Liver (tissue), 9 donors: ENCODE results near the gene PALM3. TPM values are rescaled to one million over a fixed set of nuclear protein-coding genes. Genes with fewer than 3 reads are reported as not detected.

ENCODE experiments used
- DNase-seq: peaks from one replicate; pipeline ENCODE4 v3.0.0-alpha.2; 2017; ENCODE audit warnings: low spot score
- H3K27ac ChIP-seq, 2 donors: one replicate each; pipeline ENCODE4 v1.7.0; 2013; ENCODE audit warnings: inconsistent platforms in 2 of 2, low read length in 2 of 2, control low read depth in 1 of 2, low read depth in 1 of 2, mild to moderate bottlenecking in 1 of 2
- H3K27me3 ChIP-seq, 4 donors: one replicate each; pipeline versions ENCODE4 v1.6.1 to v1.7.0; 2013; ENCODE audit warnings: low read length in 3 of 4, inconsistent platforms in 1 of 4, mild to moderate bottlenecking in 1 of 4, moderate library complexity in 1 of 4; ENCODE audit not compliant: control insufficient read depth in 4 of 4, insufficient read depth in 4 of 4
- H3K36me3 ChIP-seq, 4 donors: one replicate each; pipeline versions ENCODE4 v1.6.1 to v1.7.0; 2013; ENCODE audit warnings: low read length in 3 of 4, mild to moderate bottlenecking in 3 of 4, low read depth in 1 of 4, moderate library complexity in 1 of 4; ENCODE audit not compliant: control insufficient read depth in 4 of 4, insufficient read depth in 3 of 4
- H3K4me1 ChIP-seq, 4 donors: one replicate each; pipeline versions ENCODE4 v1.6.1 to v1.7.0; 2013; ENCODE audit warnings: low read length in 3 of 4, mild to moderate bottlenecking in 3 of 4, moderate library complexity in 1 of 4; ENCODE audit not compliant: control insufficient read depth in 4 of 4, insufficient read depth in 4 of 4
- H3K4me3 ChIP-seq, 3 donors: one replicate each; pipeline versions ENCODE4 v1.6.1 to v1.7.0; 2013; ENCODE audit warnings: low read length in 3 of 3, control low read depth in 1 of 3, low read depth in 1 of 3, mild to moderate bottlenecking in 1 of 3
- H3K9ac ChIP-seq, 2 donors: one replicate each; pipeline ENCODE4 v1.7.0; 2013; ENCODE audit warnings: low read length in 2 of 2, mild to moderate bottlenecking in 2 of 2, moderate library complexity in 2 of 2, control low read depth in 1 of 2, low read depth in 1 of 2
- H3K9me3 ChIP-seq, 4 donors: one replicate each; pipeline versions ENCODE4 v1.6.1 to v1.7.0; 2013; ENCODE audit warnings: low read length in 3 of 4; ENCODE audit not compliant: control insufficient read depth in 4 of 4
- FOXA1 ChIP-seq: IDR thresholded peaks from 2 replicates; pipeline ENCODE4 v1.6.1; 2016; ENCODE audit warnings: antibody characterized with exemption
- FOXA2 ChIP-seq: IDR thresholded peaks from 2 replicates; pipeline ENCODE4 v1.6.1; 2016; ENCODE audit warnings: antibody characterized with exemption
- GABPA ChIP-seq, 2 donors: IDR thresholded peaks in 1 of 2; conservative IDR thresholded peaks in 1 of 2; 2 replicates each; pipeline ENCODE4 v1.6.1; 2016; ENCODE audit warnings: antibody characterized with exemption in 2 of 2, mild to moderate bottlenecking in 1 of 2, moderate library complexity in 1 of 2
- HNF4A ChIP-seq, 2 donors: conservative IDR thresholded peaks; 2 replicates each; pipeline ENCODE4 v1.6.1; 2016; ENCODE audit warnings: antibody characterized with exemption in 2 of 2, mild to moderate bottlenecking in 2 of 2
- HNF4G ChIP-seq: IDR thresholded peaks from 2 replicates; pipeline ENCODE4 v1.6.1; 2016; ENCODE audit warnings: antibody characterized with exemption
- JUND ChIP-seq, 2 donors: IDR thresholded peaks; 2 replicates each; pipeline ENCODE4 v1.6.1; 2016; ENCODE audit warnings: antibody characterized with exemption in 2 of 2
- NR2F2 ChIP-seq: IDR thresholded peaks from 2 replicates; pipeline ENCODE4 v1.6.1; 2016; ENCODE audit warnings: antibody characterized with exemption
- RXRA ChIP-seq, 2 donors: IDR thresholded peaks; 2 replicates each; pipeline ENCODE4 v1.6.1; 2017 to 2018; ENCODE audit warnings: antibody characterized with exemption in 2 of 2, mild to moderate bottlenecking in 1 of 2
- SP1 ChIP-seq: IDR thresholded peaks from 2 replicates; pipeline ENCODE4 v1.6.1; 2018; ENCODE audit warnings: antibody characterized with exemption, mild to moderate bottlenecking
- TAF1 ChIP-seq: conservative IDR thresholded peaks from 2 replicates; pipeline ENCODE4 v1.6.1; 2016; ENCODE audit warnings: antibody characterized with exemption, mild to moderate bottlenecking
- YY1 ChIP-seq: IDR thresholded peaks from 2 replicates; pipeline ENCODE4 v1.6.1; 2016; ENCODE audit warnings: antibody characterized with exemption, mild to moderate bottlenecking
- WGBS: extraction: QIAGEN DNeasy Blood & Tissue Kit; methylation state at CpG from one replicate; pipeline ENCODE4 v1.1.7; 2013; 5-methylcytosine and 5-hydroxymethylcytosine counted together
- polyA plus RNA-seq, 2 donors: library from polyadenylated mRNA; stranded (reverse) in 1 of 2; unstranded in 1 of 2; fragments of 200-250 nt in 1 of 2; fragments of >200 nt in 1 of 2; fragmentation: Nextera tagmentation in 1 of 2; extraction: Ambion mirVana in 1 of 2; gene quantifications; one replicate each; pipeline versions ENCODE4 v1.2.1 to v1.2.3, GENCODE V29; 2013 to 2015
- total RNA-seq, 2 donors: library from RNA; depleted of rRNA; stranded (reverse); fragments of >200 nt; gene quantifications; one replicate each; pipeline ENCODE4 v1.2.3, GENCODE V29; 2014
- TF ChIP-seq, protein P1 (sequence below): IDR thresholded peaks from 2 replicates; pipeline ENCODE4 v1.6.1; 2016; ENCODE audit warnings: antibody characterized with exemption
- TF ChIP-seq, protein P2 (sequence below): IDR thresholded peaks from 2 replicates; pipeline ENCODE4 v1.6.1; 2016; ENCODE audit warnings: antibody characterized with exemption
- TF ChIP-seq, protein P3 (sequence below): fragments of 150-350 bp; IDR thresholded peaks from 2 replicates; pipeline ENCODE4 v1.5.1; 2017; ENCODE audit warnings: improper control_type of control experiment, low read depth, low read length; ENCODE audit not compliant: missing input control
- donor health status: healthy.
- donor health status: healthy.
- donor health status: healthy.
- donor health status: healthy.
- donor health status: healthy.

Gene PALM3
- total and polyA plus RNA-seq, 4 donors: 1.4 to 17.9 (median 5.9) TPM

DNA sequence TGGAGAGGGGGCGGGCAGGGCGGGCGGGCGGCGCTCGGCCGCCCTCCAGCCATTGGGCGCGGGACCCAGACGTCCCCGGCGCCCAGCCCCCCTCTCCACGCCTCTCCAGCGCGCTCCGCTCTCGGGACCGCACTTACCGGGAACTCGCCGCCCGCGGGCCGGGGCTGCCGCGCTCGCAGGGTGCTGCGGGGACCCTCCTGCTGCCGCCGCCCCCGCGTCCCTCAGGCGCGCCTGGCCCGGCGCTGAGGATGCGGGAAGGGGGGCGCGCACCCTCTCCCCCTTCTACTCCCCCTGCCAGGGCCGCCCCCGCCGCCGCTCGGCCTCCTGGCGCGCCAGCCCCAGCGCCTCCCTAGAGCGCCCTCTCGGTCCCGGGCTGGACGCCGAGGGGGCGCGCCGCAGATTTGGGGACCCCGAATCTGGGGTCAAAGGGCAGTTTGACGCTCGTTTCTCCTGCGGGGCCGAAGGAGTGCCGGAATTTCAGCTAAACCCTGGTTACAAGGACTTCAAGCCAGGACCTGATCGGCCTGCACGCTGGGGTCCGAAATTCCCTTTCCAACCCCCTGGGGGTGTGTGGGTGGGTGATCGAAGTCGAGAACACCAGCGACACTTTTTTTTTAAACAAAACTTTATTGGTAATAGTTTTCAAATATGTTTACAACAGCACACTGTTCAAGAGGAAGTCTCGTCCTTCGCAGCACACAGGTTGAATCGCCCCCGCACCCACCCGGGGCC, 29.4 kb upstream of the PALM3 start (continued):
- TF ChIP-seq FOXA2: no peak
- TF ChIP-seq, protein P1, sequence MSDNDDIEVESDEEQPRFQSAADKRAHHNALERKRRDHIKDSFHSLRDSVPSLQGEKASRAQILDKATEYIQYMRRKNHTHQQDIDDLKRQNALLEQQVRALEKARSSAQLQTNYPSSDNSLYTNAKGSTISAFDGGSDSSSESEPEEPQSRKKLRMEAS: no peak
- TF ChIP-seq TAF1: no peak
- peak; percentile 57 for TF ChIP-seq NR2F2
- no peak for TF ChIP-seq YY1
- peak in 1 of 2 donors; percentile 34 for TF ChIP-seq HNF4A (conservative IDR thresholded peaks at IDR 0.05)
- no peak for TF ChIP-seq GABPA (IDR thresholded peaks at IDR 0.05 in 1 of 2, conservative IDR thresholded peaks at IDR 0.05 in 1 of 2)
- TF ChIP-seq, protein P2, sequence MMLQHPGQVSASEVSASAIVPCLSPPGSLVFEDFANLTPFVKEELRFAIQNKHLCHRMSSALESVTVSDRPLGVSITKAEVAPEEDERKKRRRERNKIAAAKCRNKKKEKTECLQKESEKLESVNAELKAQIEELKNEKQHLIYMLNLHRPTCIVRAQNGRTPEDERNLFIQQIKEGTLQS: no peak

DNA sequence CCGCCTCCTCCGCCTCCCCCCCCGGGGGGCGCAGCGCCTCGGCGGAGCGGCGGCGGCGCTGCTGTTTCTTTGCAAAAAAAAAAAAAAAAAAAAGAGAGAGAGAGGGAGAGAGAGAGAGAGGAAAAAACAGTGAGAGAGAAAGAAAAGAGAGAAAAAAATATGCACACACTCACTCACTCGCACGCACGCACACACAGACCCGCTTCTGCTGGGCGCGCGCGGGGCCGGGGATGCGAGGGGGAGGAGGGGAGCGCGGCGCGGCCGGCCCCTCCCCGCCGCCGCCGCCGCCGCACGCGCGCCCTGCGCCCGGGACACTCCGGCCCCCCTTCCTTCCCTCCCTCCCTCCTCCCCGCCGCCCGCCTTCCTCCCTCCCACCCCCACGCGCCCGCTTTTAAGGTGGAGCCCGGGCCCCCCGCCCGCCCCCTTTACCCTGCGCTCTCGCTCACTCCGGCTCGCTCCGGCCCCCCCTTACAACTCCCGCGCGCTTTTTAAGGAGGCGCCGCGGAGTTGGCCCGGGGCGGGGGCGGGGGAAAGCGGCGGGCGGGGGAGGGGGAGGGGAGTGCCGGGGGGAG, 28.7 kb upstream of the PALM3 start, which contains the start of gene SAMD1:
Gene SAMD1 (minus strand): TSS at position 243 of the 572 bp plus-strand sequence.
- under 1% methylated on average over 58 of the region's 65 CpGs for WGBS
- peak within 1 kb of the TSS; percentile 95 to 96 for H3K27ac ChIP-seq
- peak within 1 kb of the TSS; percentile 85 to 93 (median 89) for H3K4me3 ChIP-seq
- peaks cover 0 to 1% (median 0%) of the 10 kb centered on the region in 4 donors for H3K36me3 ChIP-seq
- peaks cover 0 to 5% (median 3%) of the 10 kb centered on the region in 4 donors for H3K9me3 ChIP-seq
- TF ChIP-seq NR2F2: no peak
- TF ChIP-seq JUND (IDR thresholded peaks at IDR 0.05): no peak
- no peak for TF ChIP-seq TAF1
- no peak for TF ChIP-seq SP1
- TF ChIP-seq GABPA (IDR thresholded peaks at IDR 0.05 in 1 of 2, conservative IDR thresholded peaks at IDR 0.05 in 1 of 2): no peak
- TF ChIP-seq FOXA1: no peak
- H3K9ac ChIP-seq: peak within 1 kb of the TSS; percentile 89 to 97
- H3K4me1 ChIP-seq: peaks cover 4 to 14% (median 9%) of the 10 kb centered on the region in 4 donors
- no peaks in the 10 kb centered on the region for H3K27me3 ChIP-seq
- DNase-seq: peak; percentile 82

DNA sequence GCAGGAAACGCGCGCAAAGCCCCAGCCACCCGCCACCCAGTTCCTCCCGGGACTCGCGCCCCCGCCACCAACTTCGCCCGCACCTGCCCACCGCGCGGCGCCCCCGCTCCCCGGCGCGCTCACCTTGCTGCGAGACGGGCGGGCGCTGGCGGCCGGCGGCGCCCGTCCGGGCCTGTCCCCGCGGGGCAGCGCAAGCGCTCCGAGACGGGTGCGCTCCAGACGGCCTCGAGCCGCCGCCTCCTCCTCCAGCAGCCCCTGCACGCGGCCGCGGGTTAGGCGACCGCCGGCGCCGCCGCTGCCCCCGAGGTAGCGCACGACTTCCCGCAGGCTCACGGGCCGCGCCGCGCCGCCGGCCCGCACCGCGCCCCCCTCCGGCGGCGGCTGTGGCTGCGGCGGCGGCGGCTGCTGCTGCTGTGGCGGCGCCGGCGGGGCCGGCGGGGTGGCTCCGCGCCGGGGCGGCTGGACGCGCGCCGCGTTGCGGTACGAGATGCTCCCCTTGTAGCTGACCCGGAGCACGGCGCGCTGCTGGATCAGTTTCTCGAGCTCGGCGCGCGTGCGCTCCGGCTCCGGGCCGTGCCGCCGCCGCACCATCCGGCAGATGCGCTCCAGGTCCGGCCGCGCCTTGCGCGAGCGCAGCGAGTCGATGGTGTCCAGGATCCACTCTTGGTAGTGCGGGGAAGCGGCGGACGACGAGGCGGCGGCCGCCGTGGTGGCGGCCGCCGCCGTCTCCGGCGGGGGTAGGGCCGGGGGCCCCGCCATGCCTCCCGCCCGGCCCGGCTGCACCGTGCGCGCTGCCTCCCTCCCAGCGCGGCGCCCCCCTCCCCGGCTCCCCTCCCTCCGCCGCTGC, 28.0 kb upstream of the PALM3 start:
- Histone ChIP-seq H3K9me3 (peaks cover 0 to 5% (median 3%) of the 10 kb centered on the region in 4 donors), H3K27me3 (no peaks in the 10 kb centered on the region), H3K36me3 (peaks cover 0 to 1% (median 0%) of the 10 kb centered on the region in 4 donors), H3K27ac (peak overlapping the region in 1 of 2 donors; percentile 46), H3K4me3 (peak overlapping the region in 2 of 3 donors; percentile 55 to 89), H3K4me1 (peaks cover 7 to 21% (median 11%) of the 10 kb centered on the region in 4 donors), H3K9ac (no peak overlapping the region)
- peak; percentile 52 for DNase-seq
- 2% methylated on average over 140 of the region's 142 CpGs for WGBS
- TF ChIP-seq FOXA2: no peak
- TF ChIP-seq, protein P3, sequence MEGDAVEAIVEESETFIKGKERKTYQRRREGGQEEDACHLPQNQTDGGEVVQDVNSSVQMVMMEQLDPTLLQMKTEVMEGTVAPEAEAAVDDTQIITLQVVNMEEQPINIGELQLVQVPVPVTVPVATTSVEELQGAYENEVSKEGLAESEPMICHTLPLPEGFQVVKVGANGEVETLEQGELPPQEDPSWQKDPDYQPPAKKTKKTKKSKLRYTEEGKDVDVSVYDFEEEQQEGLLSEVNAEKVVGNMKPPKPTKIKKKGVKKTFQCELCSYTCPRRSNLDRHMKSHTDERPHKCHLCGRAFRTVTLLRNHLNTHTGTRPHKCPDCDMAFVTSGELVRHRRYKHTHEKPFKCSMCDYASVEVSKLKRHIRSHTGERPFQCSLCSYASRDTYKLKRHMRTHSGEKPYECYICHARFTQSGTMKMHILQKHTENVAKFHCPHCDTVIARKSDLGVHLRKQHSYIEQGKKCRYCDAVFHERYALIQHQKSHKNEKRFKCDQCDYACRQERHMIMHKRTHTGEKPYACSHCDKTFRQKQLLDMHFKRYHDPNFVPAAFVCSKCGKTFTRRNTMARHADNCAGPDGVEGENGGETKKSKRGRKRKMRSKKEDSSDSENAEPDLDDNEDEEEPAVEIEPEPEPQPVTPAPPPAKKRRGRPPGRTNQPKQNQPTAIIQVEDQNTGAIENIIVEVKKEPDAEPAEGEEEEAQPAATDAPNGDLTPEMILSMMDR: no peak
- no peak for TF ChIP-seq YY1
- no peak for TF ChIP-seq JUND (IDR thresholded peaks at IDR 0.05)
- no peak for TF ChIP-seq GABPA (IDR thresholded peaks at IDR 0.05 in 1 of 2, conservative IDR thresholded peaks at IDR 0.05 in 1 of 2)
- TF ChIP-seq HNF4G: no peak
- no peak for TF ChIP-seq NR2F2
- no peak for TF ChIP-seq RXRA (IDR thresholded peaks at IDR 0.05)
- TF ChIP-seq, protein P2: no peak
